IMR-90 (cell line): ENCODE data around the gene AVP. TPM values are rescaled to one million over a fixed set of nuclear protein-coding genes. Genes with fewer than 3 reads are reported as not detected.

Experiments
- ATAC-seq: fragments of 200-7000 bp; cut with Tn5 transposase; 2 replicates; pipeline ENCODE4 v1.9.1; 2020; ENCODE audit warnings: low read depth, mild to moderate bottlenecking, moderate library complexity
- BruUV-seq: library from RNA; stranded (reverse); fragments of 400-500 nt; replicated peaks from 2 replicates; lab custom pipeline; 2021; lab: Mats Ljungman, UMichigan
- CTCF ChIA-PET: fragments of 300-600 bp; formaldehyde crosslinking; extraction: SDS; loops from one replicate; lab custom pipeline; 2021; ENCODE audit warnings: antibody characterized with exemption; lab: Yijun Ruan, JAX
- POLR2A ChIA-PET: fragments of 300-600 bp; sonication (Branson Sonifier 250); formaldehyde crosslinking; loops from one replicate; lab custom pipeline; 2022; ENCODE audit warnings: antibody characterized with exemption; ENCODE audit not compliant: unreplicated experiment; lab: Charles Lee
- DNase-seq: peaks from one replicate; pipeline ENCODE4 v3.0.0; 2013
- H2AFZ ChIP-seq: replicated peaks from 2 replicates; pipeline ENCODE3; 2013; ENCODE audit warnings: low read length, mild to moderate bottlenecking; ENCODE audit not compliant: poor library complexity
- H2AK5ac ChIP-seq: 2 replicates; pipeline ENCODE4 v1.6.1; 2013; ENCODE audit warnings: low read depth, low read length, inconsistent platforms
- H2AK9ac ChIP-seq: replicated peaks from 2 replicates; pipeline ENCODE3; 2013; ENCODE audit warnings: mild to moderate bottlenecking, low read depth, low read length, moderate library complexity; ENCODE audit not compliant: poor library complexity
- H2BK120ac ChIP-seq: 2 replicates; pipeline ENCODE4 v1.6.1; 2013; ENCODE audit warnings: low read depth, low read length, inconsistent platforms
- H2BK15ac ChIP-seq: 3 replicates; pipeline ENCODE4 v1.6.1; 2013; ENCODE audit warnings: low read depth, low read length, inconsistent platforms
- H2BK20ac ChIP-seq: 2 replicates; pipeline ENCODE4 v1.6.1; 2013; ENCODE audit warnings: low read depth, mild to moderate bottlenecking, inconsistent platforms, low read length, moderate library complexity
- H2BK5ac ChIP-seq: 2 replicates; pipeline ENCODE4 v1.6.1; 2013; ENCODE audit warnings: mild to moderate bottlenecking, low read depth, low read length, inconsistent platforms; ENCODE audit not compliant: poor library complexity, severe bottlenecking
- H3K14ac ChIP-seq: replicated peaks from 2 replicates; pipeline ENCODE4 v1.6.1; 2013; ENCODE audit warnings: low read depth, low read length, inconsistent platforms
- H3K18ac ChIP-seq: 2 replicates; pipeline ENCODE4 v1.6.1; 2013; ENCODE audit warnings: low read depth, low read length, control low read depth
- H3K23ac ChIP-seq: 2 replicates; pipeline ENCODE4 v1.6.1; 2013; ENCODE audit warnings: low read depth, low read length, inconsistent platforms
- H3K27ac ChIP-seq: 2 replicates; pipeline ENCODE4 v1.5.1; 2013; ENCODE audit warnings: mild to moderate bottlenecking, control low read depth, low read length; ENCODE audit not compliant: insufficient read depth
- H3K27me3 ChIP-seq: 2 replicates; pipeline ENCODE4 v1.6.1; 2013; ENCODE audit warnings: low read length; ENCODE audit not compliant: control insufficient read depth, insufficient read depth
- H3K36me3 ChIP-seq: 2 replicates; pipeline ENCODE4 v1.6.1; 2013; ENCODE audit warnings: low read length, mixed read lengths; ENCODE audit not compliant: control insufficient read depth, insufficient read depth
- H3K4ac ChIP-seq: 2 replicates; pipeline ENCODE4 v1.6.1; 2013; ENCODE audit warnings: low read depth, low read length, inconsistent platforms
- H3K4me1 ChIP-seq: 2 replicates; pipeline ENCODE4 v1.6.1; 2013; ENCODE audit warnings: low read length, mixed read lengths; ENCODE audit not compliant: control insufficient read depth, insufficient read depth
- H3K4me2 ChIP-seq: 2 replicates; pipeline ENCODE4 v1.6.1; 2013; ENCODE audit warnings: low read depth, mild to moderate bottlenecking, control low read depth, low read length, moderate library complexity
- H3K4me3 ChIP-seq: 2 replicates; pipeline ENCODE4 v1.5.1; 2013; ENCODE audit warnings: low read depth, mild to moderate bottlenecking, control low read depth, low read length, moderate library complexity; ENCODE audit not compliant: insufficient read depth
- H3K56ac ChIP-seq: 2 replicates; pipeline ENCODE4 v1.6.1; 2013; ENCODE audit warnings: low read length, inconsistent platforms; ENCODE audit not compliant: insufficient read depth; ENCODE audit errors: extremely low read depth
- H3K79me1 ChIP-seq, 2 experiments: 2 replicates each; pipeline ENCODE4 v1.6.1; 2013; ENCODE audit warnings: low read length in 2 of 2, inconsistent platforms in 1 of 2, low read depth in 1 of 2
- H3K9ac ChIP-seq: 2 replicates; pipeline ENCODE4 v1.6.1; 2013; ENCODE audit warnings: low read depth, low read length, control low read depth
- H3K9me1 ChIP-seq: 2 replicates; pipeline ENCODE4 v1.6.1; 2013; ENCODE audit warnings: low read length, inconsistent platforms; ENCODE audit not compliant: insufficient read depth
- H3K9me3 ChIP-seq: 2 replicates; pipeline ENCODE4 v1.6.1; 2013; ENCODE audit warnings: low read length; ENCODE audit not compliant: control insufficient read depth, insufficient read depth
- H4K20me1 ChIP-seq: 2 replicates; pipeline ENCODE4 v1.6.1; 2013; ENCODE audit warnings: low read length, inconsistent platforms; ENCODE audit not compliant: insufficient read depth
- H4K5ac ChIP-seq: 2 replicates; pipeline ENCODE4 v1.6.1; 2013; ENCODE audit warnings: mild to moderate bottlenecking, low read depth, low read length, control low read depth
- H4K8ac ChIP-seq, 2 experiments: 2 replicates each; pipeline ENCODE4 v1.6.1; 2013; ENCODE audit warnings: low read depth in 2 of 2, low read length in 2 of 2, control low read depth in 1 of 2, inconsistent platforms in 1 of 2
- H4K91ac ChIP-seq: 2 replicates; pipeline ENCODE4 v1.6.1; 2013; ENCODE audit warnings: low read depth, low read length, inconsistent platforms; ENCODE audit not compliant: insufficient read depth
- NFE2L2 ChIP-seq: fragments of 150-350 bp; IDR thresholded peaks from 2 replicates; pipeline ENCODE4 v1.6.1; 2016; ENCODE audit warnings: low read depth, mild to moderate bottlenecking, low read length
- RAD21 ChIP-seq: IDR thresholded peaks from 2 replicates; pipeline ENCODE4 v1.6.1; 2012; ENCODE audit warnings: low read length, improper control_type of control experiment
- SMC3 ChIP-seq: fragments of 150-350 bp; IDR thresholded peaks from 2 replicates; pipeline ENCODE4 v1.6.1; 2016; ENCODE audit warnings: low read depth, mild to moderate bottlenecking, antibody characterized with exemption, low read length, moderate library complexity
- WGBS, 2 experiments: methylation state at CpG; one replicate each; pipeline versions ENCODE4 v1.1.5 to v1.1.7; 2013; ENCODE audit warnings: missing lambda C conversion rate in 2 of 2; ENCODE audit not compliant: insufficient read length in 1 of 2; ENCODE audit errors: extremely low coverage in 2 of 2; 5-methylcytosine and 5-hydroxymethylcytosine counted together
- dilution Hi-C: fragments of 300-500 bp; cut with HindIII; formaldehyde crosslinking; loops from one replicate; pipeline ENCODE4 v1.14.3; 2018; ENCODE audit warnings: low sequenced_read_pairs; ENCODE audit not compliant: unreplicated experiment
- in situ Hi-C: fragments of 300-500 bp; cut with MboI; formaldehyde crosslinking; loops from 3 replicates; pipeline ENCODE4 v1.14.3; 2019; ENCODE audit warnings: low sequenced_read_pairs, inconsistent platforms, mixed read lengths
- intact Hi-C: fragments of 100-400 bp; cut with micrococcal nuclease; formaldehyde crosslinking; loops from 2 replicates; pipeline ENCODE4 v1.10.0; 2022
- polyA plus RNA-seq, 3 experiments: library from polyadenylated mRNA; depleted of rRNA; stranded (reverse); fragments of >200 nt; gene quantifications; 2 replicates each; pipeline ENCODE4 v1.2.3, GENCODE V29; 2012; ENCODE audit warnings: low replicate concordance in 1 of 3
- total RNA-seq: library from RNA; depleted of rRNA; stranded (reverse); fragments of >200 nt; gene quantifications from 2 replicates; pipeline ENCODE4 v1.2.3, GENCODE V29; 2012
- TF ChIP-seq, protein P1 (sequence below): fragments of 150-350 bp; IDR thresholded peaks from 2 replicates; pipeline ENCODE4 v1.6.1; 2016; ENCODE audit warnings: low read depth, mild to moderate bottlenecking, low read length, moderate library complexity, borderline replicate concordance

AVP gene
- total and polyA plus RNA-seq, 2 of the 4 experiments (the other 2 are of a cell fraction), result not detected

DNA sequence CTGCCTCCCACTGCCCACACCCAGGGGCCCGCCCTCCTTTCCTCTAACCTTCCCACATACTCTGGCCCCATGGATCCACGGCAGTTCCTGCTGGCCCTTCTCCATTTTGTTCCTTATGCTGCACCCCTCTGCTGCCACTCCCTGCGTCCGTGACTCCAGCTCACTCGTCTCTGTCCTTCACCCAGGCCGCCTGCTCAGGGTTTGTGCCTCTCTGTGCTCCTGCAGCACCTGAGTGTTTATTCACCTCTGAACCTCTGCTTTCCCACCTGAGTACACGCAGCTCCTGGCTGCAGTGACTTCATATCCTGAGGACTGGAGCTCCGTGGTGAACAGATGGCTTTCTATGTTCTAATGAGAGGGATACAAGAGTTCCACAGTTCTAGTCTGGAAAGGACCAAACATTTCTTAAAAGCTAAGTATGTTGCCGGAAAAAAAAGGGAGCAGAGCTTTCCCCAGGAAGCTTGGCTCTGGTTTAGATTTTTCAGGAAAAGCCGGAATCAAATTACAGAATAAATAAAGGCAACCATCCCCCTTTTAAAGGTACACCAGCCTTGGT lies 42.6 kb downstream of the AVP start:
- Histone ChIP-seq H3K27me3 (no peaks in the 10 kb centered on the region), H4K5ac (peak overlapping the region; percentile 56), H2AFZ (no peak overlapping the region), H3K56ac (no peak overlapping the region), H3K9me3 (no peaks in the 10 kb centered on the region), H2BK15ac (no peak overlapping the region), H2BK20ac (no peak overlapping the region), H3K4ac (no peak overlapping the region), H3K27ac (peak overlapping the region; percentile 50; the same call in 1 of the 2 replicates), H2BK120ac (no peak overlapping the region), H3K79me1 (peaks cover 5 to 9% of the 10 kb centered on the region in 2 experiments), H3K9ac (no peak overlapping the region; the same call in none of the 2 replicates), H4K20me1 (peaks cover 5% of the 10 kb centered on the region), H3K36me3 (peaks cover 30% of the 10 kb centered on the region), H4K91ac (no peak overlapping the region), H3K4me3 (no peak overlapping the region), H2BK5ac (peak overlapping the region; percentile 7), H3K9me1 (peaks cover 16% of the 10 kb centered on the region), H3K4me2 (peak overlapping the region; percentile 64), H4K8ac (peak overlapping the region in 1 of 2 experiments; percentile 10; a peak in 1 of 4 replicates), H3K4me1 (peaks cover 11% of the 10 kb centered on the region), H2AK5ac (no peak overlapping the region), H3K23ac (peak overlapping the region; percentile 60; the same call in 1 of the 2 replicates), H2AK9ac (no peak overlapping the region), H3K14ac (0 out of 2 replicates have a peak overlapping the region, but pooled peaks have one; percentile 24), H3K18ac (no peak overlapping the region)
- ChIA-PET POLR2A (no interaction called here), CTCF (interaction anchor here (0.7 kb wide), 1 partner anchor 41 kb away, joined by 3 read pairs; no protein-coding TSS in a partner anchor)
- in situ Hi-C loops, result no loop called here
- intact Hi-C loops, result no loop called here
- no TSS peak for BruUV-seq
- DNase-seq, result peak; percentile 4
- dilution Hi-C loops, result no loop called here
- no peak for ATAC-seq
- TF ChIP-seq NFE2L2 (no peak), RAD21 (no peak), SMC3 (no peak)
- TF ChIP-seq, protein P1, sequence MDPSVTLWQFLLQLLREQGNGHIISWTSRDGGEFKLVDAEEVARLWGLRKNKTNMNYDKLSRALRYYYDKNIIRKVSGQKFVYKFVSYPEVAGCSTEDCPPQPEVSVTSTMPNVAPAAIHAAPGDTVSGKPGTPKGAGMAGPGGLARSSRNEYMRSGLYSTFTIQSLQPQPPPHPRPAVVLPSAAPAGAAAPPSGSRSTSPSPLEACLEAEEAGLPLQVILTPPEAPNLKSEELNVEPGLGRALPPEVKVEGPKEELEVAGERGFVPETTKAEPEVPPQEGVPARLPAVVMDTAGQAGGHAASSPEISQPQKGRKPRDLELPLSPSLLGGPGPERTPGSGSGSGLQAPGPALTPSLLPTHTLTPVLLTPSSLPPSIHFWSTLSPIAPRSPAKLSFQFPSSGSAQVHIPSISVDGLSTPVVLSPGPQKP, result no peak
- no CpG with 5 or more reads among the region's 10 CpGs for WGBS, 2 experiments
